ENCODE results near the gene CADM1. TPM values are rescaled to one million over a fixed set of nuclear protein-coding genes. Genes with fewer than 3 reads are reported as not detected.

Gene CADM1
- 26.3 TPM for total RNA-seq
- polyA plus RNA-seq: 7.6 TPM
- long read RNA-seq, donor 1: 0 reads
- long read RNA-seq, donor 2: 0 reads
- long read RNA-seq, donor 3, partial matches to known transcripts: 0 of 1 reads
- long read RNA-seq, donor 3, other reads (novel, unspliced or antisense): 0 of 1 reads
- long read RNA-seq, donor 4, partial matches to known transcripts: 0 of 3 reads
- long read RNA-seq, donor 4, other reads (novel, unspliced or antisense): 0 of 3 reads
- long read RNA-seq, donor 5, partial matches to known transcripts: 5 of 9 reads
- long read RNA-seq, donor 5, other reads (novel, unspliced or antisense): 0 of 9 reads
- long read RNA-seq, donor 6, partial matches to known transcripts: 0 of 1 reads
- long read RNA-seq, donor 6, other reads (novel, unspliced or antisense): 0 of 1 reads
- long read RNA-seq, donor 7, partial matches to known transcripts: 7 of 9 reads
- long read RNA-seq, donor 7, other reads (novel, unspliced or antisense): 0 of 9 reads
- long read RNA-seq, donor 8, partial matches to known transcripts: 0 of 1 reads
- long read RNA-seq, donor 8, other reads (novel, unspliced or antisense): 0 of 1 reads
- long read RNA-seq, donor 9: 0 reads
- long read RNA-seq, donor 10: 0 reads

- WGBS: 3% methylated on average over 76 of the region's 76 CpGs
- H3K4me1 ChIP-seq (ENCODE audit: control insufficient read depth in 2 of 2, insufficient read depth in 2 of 2, low read length in 2 of 2): peaks cover 0 to 16% of the 10 kb centered on the region in 2 donors
- no peaks in the 10 kb centered on the region for H3K36me3 ChIP-seq (ENCODE audit: control insufficient read depth in 2 of 2, insufficient read depth in 2 of 2, low read length in 1 of 2)
- H3K27ac ChIP-seq (ENCODE audit: low read depth in 1 of 2, low read length in 1 of 2): peak within 1 kb of the TSS; percentile 41 to 64
- peaks cover 50 to 79% of the 10 kb centered on the region in 2 donors for H3K27me3 ChIP-seq (ENCODE audit: control insufficient read depth in 2 of 2, insufficient read depth in 1 of 2, low read length in 1 of 2)
- H3K4me3 ChIP-seq (ENCODE audit: low read length in 2 of 2): peak within 1 kb of the TSS; percentile 43 to 56
- peaks cover 0 to 4% of the 10 kb centered on the region in 2 donors for H3K9me3 ChIP-seq (ENCODE audit: control insufficient read depth in 2 of 2, insufficient read depth in 1 of 2, low read length in 1 of 2)
- DNase-seq (ENCODE audit: low read depth in 6 of 9, low spot score in 9 of 9): peak; percentile 22 to 93 (median 71)
These were observed at the start of gene CADM1 for GRCh38 chr11:115504276-115505158. Gene CADM1, minus strand, starts transcription at chr11:115504415.

DNA sequence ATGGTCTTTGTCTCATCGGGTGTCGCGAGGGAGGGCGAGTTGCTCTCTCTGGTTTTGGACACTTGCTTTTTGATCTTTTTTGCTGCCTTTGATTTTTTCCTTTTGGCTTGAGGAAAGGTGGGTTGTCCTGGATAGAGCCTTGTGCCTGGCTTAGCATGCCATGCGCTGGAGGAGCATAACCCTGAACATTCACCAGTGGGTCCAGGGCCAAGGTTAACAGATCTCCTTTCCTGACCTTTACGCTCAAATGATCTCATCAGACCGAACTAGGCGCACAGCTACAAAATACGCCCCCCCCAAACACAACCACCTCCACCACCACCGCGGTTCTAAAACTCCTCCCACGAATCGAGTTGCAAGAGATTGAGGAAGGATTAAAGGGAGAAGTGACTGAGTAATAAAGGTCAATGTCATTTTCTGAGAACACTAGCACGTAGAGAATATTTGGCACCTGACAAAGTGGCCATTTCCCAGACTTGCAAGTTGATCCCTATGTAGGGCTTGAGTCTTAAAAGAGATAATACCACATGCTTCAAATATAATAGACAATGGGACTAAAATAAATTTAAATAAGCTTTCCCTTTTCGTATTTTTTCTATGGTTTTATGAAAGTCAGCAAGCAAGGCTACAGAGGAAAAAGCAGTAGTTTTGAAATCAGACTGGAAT lies 48.7 kb upstream of the CADM1 start:
- H3K4me1 ChIP-seq (ENCODE audit: control insufficient read depth in 2 of 2, insufficient read depth in 2 of 2, low read length in 2 of 2): no peaks in the 10 kb centered on the region
- DNase-seq (ENCODE audit: low read depth in 6 of 9, low spot score in 9 of 9): no peak
- H3K27me3 ChIP-seq (ENCODE audit: control insufficient read depth in 2 of 2, insufficient read depth in 1 of 2, low read length in 1 of 2): no peaks in the 10 kb centered on the region
- no peak overlapping the region for H3K27ac ChIP-seq (ENCODE audit: low read depth in 1 of 2, low read length in 1 of 2)
- no peak overlapping the region for H3K4me3 ChIP-seq (ENCODE audit: low read length in 2 of 2)
- no peaks in the 10 kb centered on the region for H3K36me3 ChIP-seq (ENCODE audit: control insufficient read depth in 2 of 2, insufficient read depth in 2 of 2, low read length in 1 of 2)
- H3K9me3 ChIP-seq (ENCODE audit: control insufficient read depth in 2 of 2, insufficient read depth in 1 of 2, low read length in 1 of 2): no peaks in the 10 kb centered on the region
- 92% methylated on average over 15 of the region's 15 CpGs for WGBS

DNA sequence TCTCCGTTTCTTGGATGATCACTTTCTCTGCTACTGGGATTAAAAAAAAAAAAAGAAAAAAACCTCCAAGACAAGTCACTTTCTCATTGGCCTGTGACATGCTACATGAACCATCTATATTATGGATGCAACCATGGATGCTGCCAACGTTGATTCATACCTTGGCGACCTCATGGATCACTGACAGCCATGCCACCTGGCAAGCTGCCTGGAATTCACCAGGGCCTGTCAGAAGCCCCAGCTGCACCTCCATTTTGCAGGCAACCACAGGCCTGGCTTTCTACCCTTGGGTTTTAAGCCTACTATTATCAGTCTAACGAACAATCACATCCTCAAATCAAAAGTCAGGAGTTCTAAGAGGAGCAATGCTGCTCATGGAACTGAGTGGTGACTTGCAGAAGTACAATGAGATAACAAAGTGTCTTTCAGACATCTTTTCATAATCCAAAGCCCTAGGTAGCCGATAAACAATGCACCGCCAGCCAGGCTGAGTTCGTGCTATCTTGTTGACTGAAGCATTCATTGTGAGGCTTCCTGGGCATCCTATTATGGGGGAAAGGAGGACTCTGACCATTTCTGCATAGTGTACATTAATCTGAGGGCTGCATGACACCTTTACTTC lies 48.0 kb upstream of the CADM1 start:
- Histone ChIP-seq H3K36me3 (ENCODE audit: control insufficient read depth in 2 of 2, insufficient read depth in 2 of 2, low read length in 1 of 2) (no peaks in the 10 kb centered on the region), H3K27ac (ENCODE audit: low read depth in 1 of 2, low read length in 1 of 2) (no peak overlapping the region), H3K4me1 (ENCODE audit: control insufficient read depth in 2 of 2, insufficient read depth in 2 of 2, low read length in 2 of 2) (no peaks in the 10 kb centered on the region), H3K27me3 (ENCODE audit: control insufficient read depth in 2 of 2, insufficient read depth in 1 of 2, low read length in 1 of 2) (no peaks in the 10 kb centered on the region), H3K9me3 (ENCODE audit: control insufficient read depth in 2 of 2, insufficient read depth in 1 of 2, low read length in 1 of 2) (no peaks in the 10 kb centered on the region), H3K4me3 (ENCODE audit: low read length in 2 of 2) (no peak overlapping the region)
- 94% methylated on average over 7 of the region's 7 CpGs for WGBS
- DNase-seq (ENCODE audit: low read depth in 6 of 9, low spot score in 9 of 9): no peak

- H3K4me3 ChIP-seq (ENCODE audit: low read length in 2 of 2): no peak overlapping the region
- no peak for DNase-seq (ENCODE audit: low read depth in 6 of 9, low spot score in 9 of 9)
- no peak overlapping the region for H3K27ac ChIP-seq (ENCODE audit: low read depth in 1 of 2, low read length in 1 of 2)
- WGBS: 86% methylated on average over 17 of the region's 17 CpGs
- no peaks in the 10 kb centered on the region for H3K4me1 ChIP-seq (ENCODE audit: control insufficient read depth in 2 of 2, insufficient read depth in 2 of 2, low read length in 2 of 2)
- no peaks in the 10 kb centered on the region for H3K27me3 ChIP-seq (ENCODE audit: control insufficient read depth in 2 of 2, insufficient read depth in 1 of 2, low read length in 1 of 2)
- no peaks in the 10 kb centered on the region for H3K36me3 ChIP-seq (ENCODE audit: control insufficient read depth in 2 of 2, insufficient read depth in 2 of 2, low read length in 1 of 2)
- no peaks in the 10 kb centered on the region for H3K9me3 ChIP-seq (ENCODE audit: control insufficient read depth in 2 of 2, insufficient read depth in 1 of 2, low read length in 1 of 2)
These were observed 46.3 kb upstream of the CADM1 start for GRCh38 chr11:115550291-115551059.

- H3K27me3 ChIP-seq (ENCODE audit: control insufficient read depth in 2 of 2, insufficient read depth in 1 of 2, low read length in 1 of 2): no peaks in the 10 kb centered on the region
- H3K9me3 ChIP-seq (ENCODE audit: control insufficient read depth in 2 of 2, insufficient read depth in 1 of 2, low read length in 1 of 2): no peaks in the 10 kb centered on the region
- WGBS: 37% methylated on average over 10 of the region's 10 CpGs
- no peaks in the 10 kb centered on the region for H3K4me1 ChIP-seq (ENCODE audit: control insufficient read depth in 2 of 2, insufficient read depth in 2 of 2, low read length in 2 of 2)
- H3K27ac ChIP-seq (ENCODE audit: low read depth in 1 of 2, low read length in 1 of 2): no peak overlapping the region
- no peak for DNase-seq (ENCODE audit: low read depth in 6 of 9, low spot score in 9 of 9)
- no peaks in the 10 kb centered on the region for H3K36me3 ChIP-seq (ENCODE audit: control insufficient read depth in 2 of 2, insufficient read depth in 2 of 2, low read length in 1 of 2)
- H3K4me3 ChIP-seq (ENCODE audit: low read length in 2 of 2): no peak overlapping the region
These were observed 44.8 kb upstream of the CADM1 start for GRCh38 chr11:115548878-115549528.

DNA sequence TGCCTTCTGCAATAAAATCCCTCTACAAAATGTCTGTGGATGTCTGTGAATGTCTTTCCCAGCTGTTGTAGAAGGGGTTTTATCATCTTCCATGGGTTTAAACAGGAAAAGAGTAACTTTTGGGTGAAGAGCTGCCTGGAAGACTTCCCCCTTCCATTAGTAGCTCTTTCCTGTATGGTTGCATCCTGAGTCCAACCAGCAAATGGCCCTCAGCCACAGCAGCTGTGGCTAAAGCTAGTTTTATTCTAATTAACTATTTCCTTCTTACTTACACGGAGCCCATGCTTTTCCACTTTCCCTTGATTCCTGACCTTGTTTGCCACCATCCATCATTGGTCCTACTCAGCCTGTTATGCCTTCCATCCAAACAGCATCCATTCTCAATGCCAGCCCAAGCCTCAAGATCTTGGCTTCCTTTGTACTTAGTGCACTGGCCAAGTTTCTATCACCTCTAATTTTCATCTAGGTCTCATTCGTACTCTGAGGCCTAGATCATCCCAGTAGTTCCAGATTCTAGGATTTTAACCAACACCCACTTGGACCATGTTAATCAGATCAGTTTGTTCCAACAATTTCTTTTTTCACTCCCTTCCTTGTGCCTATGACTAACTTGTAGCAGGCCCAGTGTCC lies 41.5 kb upstream of the CADM1 start:
- H3K4me1 ChIP-seq (ENCODE audit: control insufficient read depth in 2 of 2, insufficient read depth in 2 of 2, low read length in 2 of 2): no peaks in the 10 kb centered on the region
- no peaks in the 10 kb centered on the region for H3K27me3 ChIP-seq (ENCODE audit: control insufficient read depth in 2 of 2, insufficient read depth in 1 of 2, low read length in 1 of 2)
- 65% methylated on average over 2 of the region's 2 CpGs for WGBS
- no peaks in the 10 kb centered on the region for H3K36me3 ChIP-seq (ENCODE audit: control insufficient read depth in 2 of 2, insufficient read depth in 2 of 2, low read length in 1 of 2)
- no peak overlapping the region for H3K27ac ChIP-seq (ENCODE audit: low read depth in 1 of 2, low read length in 1 of 2)
- no peaks in the 10 kb centered on the region for H3K9me3 ChIP-seq (ENCODE audit: control insufficient read depth in 2 of 2, insufficient read depth in 1 of 2, low read length in 1 of 2)
- H3K4me3 ChIP-seq (ENCODE audit: low read length in 2 of 2): no peak overlapping the region
- DNase-seq (ENCODE audit: low read depth in 6 of 9, low spot score in 9 of 9): no peak

- no peak for DNase-seq (ENCODE audit: low read depth in 6 of 9, low spot score in 9 of 9)
- Histone ChIP-seq H3K9me3 (ENCODE audit: control insufficient read depth in 2 of 2, insufficient read depth in 1 of 2, low read length in 1 of 2) (no peaks in the 10 kb centered on the region), H3K27me3 (ENCODE audit: control insufficient read depth in 2 of 2, insufficient read depth in 1 of 2, low read length in 1 of 2) (no peaks in the 10 kb centered on the region), H3K36me3 (ENCODE audit: control insufficient read depth in 2 of 2, insufficient read depth in 2 of 2, low read length in 1 of 2) (no peaks in the 10 kb centered on the region), H3K27ac (ENCODE audit: low read depth in 1 of 2, low read length in 1 of 2) (no peak overlapping the region), H3K4me1 (ENCODE audit: control insufficient read depth in 2 of 2, insufficient read depth in 2 of 2, low read length in 2 of 2) (no peaks in the 10 kb centered on the region), H3K4me3 (ENCODE audit: low read length in 2 of 2) (no peak overlapping the region)
- WGBS: 72% methylated on average over 2 of the region's 2 CpGs
These were observed 40.3 kb upstream of the CADM1 start for GRCh38 chr11:115544422-115544948.
